Esophagus muscularis mucosa (tissue), 4 donors: ENCODE results near the gene DOK6.

Experiments
- EP300 ChIP-seq: sonication (generic); formaldehyde crosslinking; IDR thresholded peaks from one replicate; pipeline ENCODE4 v1.6.1; 2017; ENCODE audit warnings: antibody characterized with exemption
- POLR2A ChIP-seq: fragments of 450-650 bp; IDR thresholded peaks from one replicate; pipeline ENCODE4 v1.6.1; 2017; ENCODE audit warnings: antibody characterized with exemption, moderate library complexity, mild to moderate bottlenecking, low read depth
- POLR2AphosphoS5 ChIP-seq, 2 donors: sonication (generic); formaldehyde crosslinking; IDR thresholded peaks; one replicate each; pipeline ENCODE4 v1.6.1; 2017; ENCODE audit warnings: antibody characterized with exemption in 2 of 2
- TF ChIP-seq, protein P1 (sequence below), 3 experiments: fragments of 200-600 bp in 2 of 3; fragments of 450-650 bp in 1 of 3; sonication (generic) in 2 of 3; IDR thresholded peaks; one replicate each; pipeline ENCODE4 v1.5.1; 2017 to 2019; ENCODE audit warnings: antibody characterized with exemption in 3 of 3, mild to moderate bottlenecking in 2 of 3, moderate library complexity in 1 of 3

DNA sequence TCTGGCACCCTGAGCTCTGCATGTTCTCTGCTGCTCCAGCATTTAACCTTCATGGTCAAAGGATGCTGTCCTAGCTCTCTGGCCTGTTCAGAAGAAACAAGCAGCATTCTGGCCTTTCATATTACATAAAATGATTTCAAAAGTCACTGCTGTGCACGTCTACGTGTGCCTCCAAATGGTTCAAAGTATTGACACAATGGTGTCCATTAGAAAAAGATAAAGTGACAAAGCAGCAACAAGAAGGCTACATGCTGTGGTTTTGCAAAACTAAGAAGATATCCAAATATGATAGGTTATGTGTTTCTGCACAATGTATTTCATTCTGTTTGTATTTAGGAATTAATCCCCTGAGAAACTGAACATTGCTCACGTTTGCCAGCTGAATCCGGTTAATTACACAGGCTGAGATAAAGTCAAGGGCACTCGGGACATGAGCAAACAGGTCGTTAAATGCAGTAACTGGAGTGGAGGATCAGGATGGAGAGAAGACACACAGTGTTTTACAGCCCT, 258.5 kb downstream of the DOK6 start:
- TF ChIP-seq, protein P1, sequence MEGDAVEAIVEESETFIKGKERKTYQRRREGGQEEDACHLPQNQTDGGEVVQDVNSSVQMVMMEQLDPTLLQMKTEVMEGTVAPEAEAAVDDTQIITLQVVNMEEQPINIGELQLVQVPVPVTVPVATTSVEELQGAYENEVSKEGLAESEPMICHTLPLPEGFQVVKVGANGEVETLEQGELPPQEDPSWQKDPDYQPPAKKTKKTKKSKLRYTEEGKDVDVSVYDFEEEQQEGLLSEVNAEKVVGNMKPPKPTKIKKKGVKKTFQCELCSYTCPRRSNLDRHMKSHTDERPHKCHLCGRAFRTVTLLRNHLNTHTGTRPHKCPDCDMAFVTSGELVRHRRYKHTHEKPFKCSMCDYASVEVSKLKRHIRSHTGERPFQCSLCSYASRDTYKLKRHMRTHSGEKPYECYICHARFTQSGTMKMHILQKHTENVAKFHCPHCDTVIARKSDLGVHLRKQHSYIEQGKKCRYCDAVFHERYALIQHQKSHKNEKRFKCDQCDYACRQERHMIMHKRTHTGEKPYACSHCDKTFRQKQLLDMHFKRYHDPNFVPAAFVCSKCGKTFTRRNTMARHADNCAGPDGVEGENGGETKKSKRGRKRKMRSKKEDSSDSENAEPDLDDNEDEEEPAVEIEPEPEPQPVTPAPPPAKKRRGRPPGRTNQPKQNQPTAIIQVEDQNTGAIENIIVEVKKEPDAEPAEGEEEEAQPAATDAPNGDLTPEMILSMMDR (IDR thresholded peaks at IDR 0.05) = no peak
- TF ChIP-seq POLR2AphosphoS5 (IDR thresholded peaks at IDR 0.05) (no peak), EP300 (no peak), POLR2A (no peak)
